NCI-H524 treated with DMSO at 0.1 percent for 48 hours (cell line): ENCODE data around the gene ERICH2.
A peak's percentile ranks its signal among the peaks of the same experiment; 100 is the strongest.

Source experiments
- DNase-seq: peaks from one replicate; lab custom pipeline; 2025; lab: John Stamatoyannopoulos, UW

The ERICH2 gene

DNA sequence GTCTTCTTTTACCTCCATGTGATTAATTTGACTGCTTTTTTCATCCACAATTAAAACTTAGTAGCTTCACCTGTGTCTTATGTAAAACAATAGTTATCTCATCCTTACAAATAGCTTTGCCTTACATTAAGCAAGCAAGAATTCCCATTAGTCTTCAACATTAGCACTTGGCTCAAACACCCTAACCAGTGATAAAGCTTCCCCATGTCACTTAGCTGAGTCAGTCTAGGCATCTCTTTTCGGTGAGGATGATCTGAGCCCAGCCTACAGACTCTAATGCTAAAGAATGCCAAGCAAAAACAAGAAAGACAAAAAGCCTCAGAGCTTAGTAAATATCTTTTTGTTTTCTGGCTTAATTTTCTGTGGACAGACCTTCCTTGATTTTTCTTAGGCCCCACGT is 72.6 kb downstream of the ERICH2 start:
- DNase-seq: no peak

DNA sequence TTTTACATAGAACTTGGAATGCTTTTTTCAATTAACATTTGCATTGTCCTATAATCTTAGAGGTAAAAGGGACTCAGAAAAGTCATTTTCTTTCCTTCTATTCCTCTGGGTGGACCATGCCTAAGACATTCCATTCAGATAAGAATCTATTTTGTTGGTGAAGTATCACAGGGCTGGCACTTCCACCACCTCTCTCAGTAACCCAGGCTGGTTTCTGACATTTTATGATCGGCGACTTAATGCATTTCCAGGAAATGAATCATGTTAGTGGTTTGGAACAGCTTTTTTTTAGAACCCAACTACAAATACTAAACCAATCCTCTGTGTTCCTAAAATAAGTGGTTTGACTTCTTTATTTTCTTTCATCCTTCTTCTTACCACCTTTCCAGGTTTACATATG is 73.5 kb downstream of the ERICH2 start:
- DNase-seq: no peak

DNA sequence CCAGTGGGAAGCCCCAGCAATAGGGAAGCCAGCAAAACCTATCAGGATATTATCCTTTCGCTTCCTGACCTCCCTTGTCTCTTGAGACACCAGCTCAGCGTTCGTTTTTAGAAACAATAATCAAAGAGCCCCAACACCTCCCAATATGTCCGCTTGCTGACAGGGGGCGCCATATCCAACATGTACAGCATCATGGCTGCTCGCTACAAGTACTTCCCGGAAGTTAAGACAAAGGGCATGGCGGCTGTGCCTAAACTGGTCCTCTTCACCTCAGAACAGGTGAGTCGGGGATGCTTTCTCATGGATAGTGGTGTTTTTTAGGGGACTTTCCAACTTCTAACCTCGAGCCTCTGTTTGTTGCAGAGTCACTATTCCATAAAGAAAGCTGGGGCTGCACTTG is 75.2 kb downstream of the ERICH2 start:
- no peak for DNase-seq

DNA sequence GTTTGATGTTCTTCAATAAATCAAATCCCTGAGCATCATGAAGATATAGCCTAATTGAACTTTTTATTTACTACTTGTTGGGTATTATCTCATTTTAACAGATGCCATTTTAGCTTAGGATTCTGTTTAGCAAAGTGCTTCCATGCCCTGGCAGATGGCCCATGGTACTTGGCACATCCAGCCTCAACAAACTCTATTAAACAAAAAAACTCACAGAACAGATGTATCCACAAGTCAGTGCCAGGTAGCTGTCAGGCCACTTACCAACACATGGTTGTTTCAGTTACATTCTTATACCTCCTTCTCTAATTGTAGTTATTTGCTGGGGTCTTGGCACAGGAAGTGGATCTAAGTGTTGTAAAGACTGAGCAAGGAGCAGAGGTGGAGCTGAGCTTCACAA is 76.1 kb downstream of the ERICH2 start:
- peak; percentile 78 for DNase-seq

DNA sequence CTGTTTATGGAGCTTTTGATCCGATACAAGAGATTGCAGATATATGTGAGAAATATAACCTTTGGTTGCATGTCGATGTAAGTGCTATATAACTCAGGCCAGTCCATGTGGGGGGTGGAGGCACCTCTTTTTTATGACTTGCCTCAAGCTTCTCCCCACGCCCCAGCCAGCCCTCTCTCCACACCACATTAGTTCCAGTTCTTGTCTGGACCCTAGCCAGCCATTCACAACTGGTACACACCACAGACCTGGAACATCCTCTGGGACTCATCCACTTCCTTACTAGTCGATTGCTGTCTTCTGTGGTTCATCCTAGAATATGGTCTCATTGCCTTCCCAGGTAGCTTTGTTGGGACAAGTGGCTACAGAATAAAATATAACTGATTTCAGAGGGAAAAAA is 77.5 kb downstream of the ERICH2 start:
- DNase-seq: no peak
